NCI-H2227 (cell line): ENCODE results near the gene CHMP4B.

Source experiments
- DNase-seq: peaks from one replicate; lab custom pipeline; 2025; ENCODE audit not compliant: unreplicated experiment; lab: John Stamatoyannopoulos, UW

Gene CHMP4B

DNA sequence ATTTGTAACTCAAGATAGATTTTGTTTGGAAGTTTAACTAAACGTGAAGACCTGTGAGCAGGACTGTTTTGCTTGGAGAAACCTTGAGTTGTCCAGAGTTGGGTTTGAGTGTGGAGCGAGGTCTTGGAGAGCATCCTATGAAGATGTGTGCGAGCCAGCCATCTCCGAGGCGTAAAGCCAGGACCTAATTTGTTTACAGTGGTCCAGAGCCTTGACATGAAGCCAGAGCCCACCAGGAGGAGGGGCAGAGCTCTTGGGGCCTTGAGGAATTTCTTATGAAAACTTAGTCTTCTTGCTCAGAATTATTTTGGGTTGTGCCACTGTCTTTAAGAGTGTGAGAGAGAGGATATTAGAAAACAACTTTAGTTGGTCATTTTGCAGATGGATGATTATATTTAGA lies 6.3 kb downstream of the CHMP4B start:
- no peak for DNase-seq

- no peak for DNase-seq
Measured at GRCh38 chr20:33819456-33819855, 8.3 kb downstream of the CHMP4B start.

DNA sequence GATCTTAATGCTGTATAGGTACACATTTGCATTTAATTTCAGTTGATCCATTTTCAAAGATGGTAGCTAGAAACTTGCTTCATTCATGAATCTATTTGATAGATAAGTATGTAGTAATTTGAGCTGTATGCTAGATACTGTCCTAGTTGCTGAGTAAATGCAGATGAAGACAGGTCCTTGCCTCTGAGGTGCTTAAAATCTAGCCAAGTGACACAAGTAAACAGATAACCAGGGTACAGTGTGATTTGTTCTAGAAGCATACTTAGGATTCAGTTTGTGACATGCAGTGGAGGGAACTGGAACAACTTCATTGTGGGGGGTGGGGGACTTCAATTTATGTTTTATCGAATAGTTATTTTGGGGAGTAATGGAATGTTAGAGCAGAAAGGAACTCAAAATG lies 9.2 kb downstream of the CHMP4B start:
- DNase-seq, result no peak

DNA sequence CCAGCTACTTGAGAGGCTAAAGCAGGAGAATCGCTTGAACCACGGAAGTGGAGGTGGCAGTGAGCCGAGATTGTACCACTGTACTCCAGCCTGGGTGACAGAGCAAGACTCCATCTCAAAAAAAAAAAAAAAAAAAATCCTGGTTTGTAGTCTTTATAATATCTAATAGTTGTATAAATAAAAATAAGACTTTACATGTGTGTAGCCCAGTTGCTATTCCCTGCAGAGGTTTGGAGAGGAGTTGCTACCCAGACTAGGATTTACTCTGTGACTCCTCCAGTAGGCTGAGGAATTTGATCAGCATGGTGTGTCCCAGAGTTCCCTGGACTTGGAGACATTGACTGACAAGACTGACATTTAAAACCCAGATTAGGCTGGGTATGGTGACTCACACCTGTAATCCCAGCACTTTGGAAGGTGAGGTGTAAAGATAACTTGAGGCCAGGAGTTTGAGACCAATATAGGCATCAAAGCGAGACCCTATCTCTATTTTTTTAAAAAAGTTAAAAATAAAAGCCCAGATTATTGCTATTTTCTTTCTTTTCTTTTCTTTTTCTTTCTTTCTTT lies 10.2 kb downstream of the CHMP4B start:
- DNase-seq, result no peak

DNA sequence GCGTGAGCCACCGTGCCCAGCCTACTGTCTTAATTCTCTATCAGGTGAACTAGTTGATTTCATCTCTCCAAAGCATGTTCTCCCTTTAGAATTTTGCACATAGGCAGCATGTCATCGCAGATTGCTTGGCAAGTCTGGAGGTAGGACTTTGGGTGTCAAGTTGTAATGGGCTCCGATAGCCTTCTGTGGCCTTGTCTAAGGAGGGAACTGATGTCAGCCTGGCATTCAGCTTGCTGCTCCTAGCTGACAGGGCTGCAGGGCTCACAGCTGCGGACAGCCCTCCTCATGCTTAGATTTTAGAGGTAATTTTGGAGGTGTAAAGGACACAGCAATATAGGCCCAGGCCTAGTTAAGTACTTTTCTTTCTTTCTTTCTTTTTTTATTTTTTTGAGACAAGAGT lies 11.3 kb downstream of the CHMP4B start:
- no peak for DNase-seq

- no peak for DNase-seq
Measured at GRCh38 chr20:33822991-33823390, 11.8 kb downstream of the CHMP4B start.

GRCh38 chr20:33824852-33825251 lies 13.7 kb downstream of the CHMP4B start:
- DNase-seq, result no peak

DNA sequence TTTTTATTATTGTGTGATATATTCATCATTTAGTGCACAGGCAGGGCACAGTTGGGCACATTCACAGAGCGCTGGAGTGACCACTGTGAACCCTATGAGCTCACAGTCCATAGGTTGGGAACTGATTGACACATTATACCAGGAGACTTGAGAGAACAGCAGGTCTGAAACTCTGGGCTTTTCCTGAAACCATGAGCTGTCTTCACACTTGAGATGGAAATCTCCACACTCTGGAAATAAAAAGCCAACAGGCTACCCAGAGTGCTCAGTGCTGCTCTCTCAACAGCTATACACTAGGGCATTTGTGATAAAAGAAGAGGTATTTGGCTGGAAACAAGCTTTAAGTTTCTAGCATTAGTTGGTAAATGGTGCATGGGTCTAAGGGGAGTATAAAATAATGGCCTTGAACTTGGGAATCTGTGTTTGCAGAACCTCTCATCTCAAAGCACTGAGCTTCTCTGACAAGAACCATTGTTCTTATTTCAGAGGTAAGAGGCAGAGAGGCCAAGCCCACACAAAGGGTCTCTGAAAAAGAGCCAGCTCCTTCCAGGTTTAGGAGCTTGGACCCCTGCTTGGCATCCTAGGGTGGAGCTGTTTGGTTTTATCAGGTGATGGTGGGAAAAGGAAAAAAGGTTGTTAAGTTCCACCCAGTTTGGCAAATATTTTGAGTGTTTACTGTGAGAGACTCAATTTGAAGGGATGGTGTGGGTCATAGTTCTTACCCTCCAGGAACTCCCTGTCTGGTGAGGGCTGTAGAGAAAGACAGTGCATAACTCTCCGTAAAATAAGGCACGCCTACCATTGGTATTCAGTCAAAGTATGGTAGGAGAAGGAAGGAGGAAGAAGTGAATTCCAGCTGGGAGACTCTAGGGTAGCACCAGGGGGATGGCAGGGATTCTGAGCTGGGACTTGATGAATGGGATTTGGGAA lies 14.5 kb downstream of the CHMP4B start:
- no peak for DNase-seq

GRCh38 chr20:33826270-33826897 lies 15.2 kb downstream of the CHMP4B start:
- no peak for DNase-seq

- no peak for DNase-seq
Measured at GRCh38 chr20:33827109-33827508, 16.0 kb downstream of the CHMP4B start.

DNA sequence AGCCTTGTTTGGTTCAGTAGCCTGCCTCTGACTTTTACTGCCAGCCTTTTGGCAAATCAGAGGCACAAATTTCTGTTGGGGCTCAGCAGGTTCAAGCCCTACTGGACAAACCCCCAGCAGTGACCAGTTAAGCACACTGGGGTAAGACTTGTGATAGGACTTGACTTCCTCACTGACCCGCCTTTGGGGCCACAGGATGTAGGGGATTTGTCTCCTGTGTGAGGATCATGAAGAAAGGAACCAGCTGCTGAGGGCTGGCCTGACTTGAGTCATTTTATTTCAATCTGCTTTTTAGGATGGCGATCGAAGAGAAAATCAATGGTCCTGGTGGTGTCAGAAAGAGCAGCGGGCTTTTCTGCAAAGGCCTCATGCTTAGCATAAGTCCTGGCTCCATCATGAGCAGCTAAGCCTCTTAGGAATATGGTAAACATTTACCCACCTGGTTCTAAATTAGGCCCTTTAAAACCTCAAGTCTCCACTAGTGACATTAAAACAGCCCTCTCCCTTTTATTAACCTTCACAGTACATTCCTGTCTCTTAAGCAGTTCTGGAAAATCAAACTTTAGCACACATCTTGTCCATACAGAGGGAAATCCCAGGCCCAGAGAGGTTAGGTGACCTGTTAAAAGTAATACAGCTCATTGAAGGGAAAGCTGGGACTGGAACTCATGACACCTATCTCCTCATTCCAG lies 16.6 kb downstream of the CHMP4B start:
- DNase-seq, result no peak

GRCh38 chr20:33828326-33828844 lies 17.2 kb downstream of the CHMP4B start:
- no peak for DNase-seq

DNA sequence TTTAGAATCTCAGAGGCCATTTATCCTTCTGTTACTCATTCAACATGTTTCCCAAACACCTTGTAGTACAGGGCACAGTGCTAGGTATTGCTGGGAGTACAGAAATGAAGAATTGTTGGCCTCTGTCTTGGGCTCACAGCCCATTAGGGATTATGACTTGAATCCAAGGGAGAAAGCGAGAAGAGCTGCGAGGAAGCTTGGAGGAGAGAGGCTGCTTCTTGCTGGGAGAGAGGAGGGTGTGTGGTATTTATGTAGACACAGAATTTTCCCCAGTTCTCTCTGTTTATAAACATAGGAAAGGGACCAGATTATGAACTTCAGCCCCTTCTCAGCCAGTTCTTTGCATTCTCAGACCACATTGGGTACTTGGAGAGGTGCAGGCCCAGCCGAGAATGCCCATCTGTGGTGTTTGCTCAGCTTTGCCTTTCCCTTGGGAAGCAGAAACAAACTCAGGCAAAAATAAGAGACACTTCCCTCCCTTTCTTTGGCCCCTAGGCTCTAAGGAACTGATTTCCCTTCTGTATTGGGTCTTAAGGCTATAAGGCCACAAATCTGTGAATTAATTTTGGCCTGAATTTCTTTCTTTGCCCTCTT lies 17.9 kb downstream of the CHMP4B start:
- DNase-seq, result no peak

DNA sequence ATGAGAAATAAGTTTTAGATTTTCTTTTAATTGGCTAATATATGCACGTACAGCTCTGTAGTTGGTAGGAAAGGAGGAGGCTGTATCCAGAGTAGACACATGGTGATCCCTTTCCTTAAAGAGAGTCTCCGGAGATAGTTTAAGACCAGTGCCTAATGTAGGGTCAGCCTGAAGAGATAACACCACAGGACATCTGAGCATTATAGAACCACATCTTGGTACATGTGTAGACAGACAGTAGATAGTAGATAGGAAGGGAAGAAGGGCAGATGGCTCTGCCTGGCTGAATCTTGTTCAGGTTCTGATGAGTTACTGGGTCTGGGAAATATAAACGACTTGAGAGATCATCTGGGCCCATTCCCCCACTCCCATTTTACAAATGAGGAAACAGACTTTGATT lies 18.5 kb downstream of the CHMP4B start:
- no peak for DNase-seq

DNA sequence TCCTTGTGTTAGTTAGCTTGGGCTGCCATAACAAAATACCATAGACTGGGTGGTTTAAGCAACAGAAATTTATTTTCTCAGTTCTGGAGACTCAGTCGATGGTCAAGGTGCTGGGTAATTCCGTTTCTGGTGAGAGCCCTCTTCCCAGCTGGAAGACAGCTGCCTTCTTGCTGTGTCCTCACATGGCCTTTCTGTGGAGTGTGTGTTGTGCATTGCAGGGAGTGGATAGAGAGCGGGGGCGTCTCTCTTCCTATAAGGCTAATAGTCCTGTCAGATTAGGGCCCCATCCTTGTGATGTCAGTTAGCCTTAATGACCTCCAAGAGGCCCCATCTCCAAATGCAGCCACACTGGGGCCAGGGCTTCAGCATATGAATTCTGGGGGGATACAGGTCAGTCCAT lies 19.2 kb downstream of the CHMP4B start:
- peak; percentile 80 for DNase-seq

DNA sequence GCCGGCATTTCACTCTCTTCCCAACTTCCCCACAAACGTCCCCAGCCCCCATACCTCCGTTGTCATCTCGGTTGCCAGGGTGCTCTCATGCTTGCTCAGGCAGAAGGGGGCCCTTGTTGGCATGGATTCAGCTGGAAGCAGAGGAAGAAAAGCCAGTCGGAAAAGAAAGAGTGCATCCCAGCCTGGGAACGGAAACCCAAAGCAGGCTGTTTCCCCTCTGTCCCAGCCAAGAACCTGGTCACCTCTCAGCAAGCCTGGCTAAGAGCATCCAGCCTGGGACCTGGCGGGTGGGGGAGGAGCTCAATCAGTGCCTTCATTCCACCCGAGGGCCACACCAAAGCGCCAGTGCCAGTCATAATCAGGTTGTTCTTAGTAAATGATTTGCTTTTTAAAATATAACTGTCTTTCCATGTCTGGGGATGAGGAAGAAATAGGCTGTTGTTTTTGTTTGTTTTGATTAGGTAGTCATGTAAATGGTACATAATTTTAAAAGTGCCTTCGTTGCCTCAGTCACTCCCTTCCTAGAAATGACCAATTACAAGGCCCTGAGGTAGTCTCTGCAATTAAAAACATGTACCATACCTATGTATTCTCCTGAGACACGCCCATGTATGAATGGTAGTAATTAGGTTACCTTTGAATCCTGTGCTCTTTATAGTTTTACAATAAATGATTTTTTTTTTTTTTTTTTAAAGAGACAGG lies 21.1 kb downstream of the CHMP4B start:
- peak; percentile 39 for DNase-seq

DNA sequence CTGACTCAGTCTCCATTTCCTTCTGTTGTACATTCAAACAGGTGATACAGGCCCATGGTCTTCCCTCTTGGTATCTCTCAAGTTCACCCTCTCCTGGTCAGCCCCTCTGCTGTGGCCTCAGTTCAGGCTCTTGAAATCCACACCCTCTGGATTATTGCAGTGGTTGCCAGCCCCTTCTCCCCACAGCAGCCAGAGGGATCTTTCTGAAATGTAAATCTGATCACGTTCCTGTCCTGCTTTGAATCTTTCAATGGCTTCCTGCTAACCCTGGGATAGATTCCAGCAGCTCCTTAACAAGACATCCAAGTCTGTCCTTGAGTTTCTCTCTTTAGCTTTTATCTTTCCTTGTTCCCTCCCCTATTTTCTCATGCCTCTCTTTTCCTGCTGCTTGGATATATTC lies 22.2 kb downstream of the CHMP4B start:
- no peak for DNase-seq

GRCh38 chr20:33835615-33836172 lies 24.5 kb downstream of the CHMP4B start:
- DNase-seq, result no peak

DNA sequence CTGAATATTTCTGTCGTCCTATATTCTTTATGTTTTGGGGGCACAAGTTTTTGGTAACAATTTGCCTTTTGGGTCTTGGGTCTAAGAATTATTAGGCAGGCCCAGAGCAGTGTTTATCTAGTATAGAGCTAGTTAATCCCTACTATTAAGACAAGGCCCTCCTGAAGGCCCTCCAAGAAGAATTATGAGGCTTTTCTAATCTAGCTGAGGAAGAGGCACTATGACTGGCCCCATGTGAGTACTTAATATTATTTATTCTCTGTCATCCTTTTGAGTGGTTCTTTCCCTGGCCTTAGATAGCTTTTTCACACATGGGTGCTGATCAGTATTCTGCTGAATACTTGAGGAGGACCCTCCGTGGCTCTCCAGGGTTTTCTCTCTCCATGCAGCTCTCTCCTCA lies 25.1 kb downstream of the CHMP4B start:
- no peak for DNase-seq
